ENCODE measurements around the gene TTC7B.

Gene TTC7B

DNA sequence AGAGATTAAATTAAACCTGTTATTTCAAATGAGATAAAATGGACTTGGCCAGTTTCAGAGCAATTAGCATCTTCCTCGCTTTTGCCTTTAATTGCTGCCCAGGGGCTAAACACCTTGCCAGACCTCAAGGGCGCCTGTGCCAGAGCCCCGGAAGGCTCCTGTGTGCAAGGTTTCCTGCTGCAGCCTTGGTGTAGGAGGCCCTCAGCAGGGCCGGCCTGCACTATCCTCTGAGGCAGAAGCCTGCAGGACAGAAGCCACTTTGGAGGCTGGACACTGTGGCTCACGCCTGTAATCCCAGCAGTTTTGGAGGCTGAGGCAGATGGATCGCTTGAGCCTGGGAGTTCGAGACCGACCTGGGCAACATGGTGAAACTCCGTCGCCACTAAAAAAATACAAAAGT, 269.0 kb downstream of the TTC7B start:
- no peak for FAIRE-seq
- no peak for DNase-seq (ENCODE audit: insufficient read length)
- TF ChIP-seq TAF1 (IDR thresholded peaks at IDR 0.05; ENCODE audit: borderline replicate concordance, low read depth, low read length) (no peak), POLR2AphosphoS5 (IDR thresholded peaks at IDR 0.05; ENCODE audit: low read depth, low read length) (no peak), POLR2A (IDR thresholded peaks at IDR 0.05; ENCODE audit: low read depth, low read length) (no peak)

DNA sequence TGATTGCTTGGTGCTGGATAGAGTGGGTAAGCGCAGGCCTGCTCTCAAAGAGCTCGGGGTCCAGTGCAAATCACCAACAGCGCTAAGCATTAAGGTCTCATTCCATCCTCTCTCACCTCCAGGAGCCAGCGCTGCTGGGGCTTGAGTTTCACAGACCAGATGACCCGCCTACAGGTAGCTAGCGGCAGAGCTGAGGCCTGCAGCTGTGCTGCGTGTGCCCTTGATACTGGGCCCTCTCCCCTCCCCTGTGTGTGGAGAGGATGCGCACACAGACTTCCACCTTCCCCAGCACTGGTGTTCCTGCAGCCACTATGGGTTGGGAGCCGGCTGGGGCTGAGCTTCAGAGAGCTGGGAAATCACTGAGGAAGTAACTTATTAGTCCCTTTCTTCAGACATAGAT, 269.5 kb downstream of the TTC7B start:
- DNase-seq (ENCODE audit: insufficient read length) (no peak), FAIRE-seq (no peak)
- no peak for TF ChIP-seq POLR2A (IDR thresholded peaks at IDR 0.05; ENCODE audit: low read depth, low read length)
- TF ChIP-seq POLR2AphosphoS5 (IDR thresholded peaks at IDR 0.05; ENCODE audit: low read depth, low read length): no peak
- TF ChIP-seq TAF1 (IDR thresholded peaks at IDR 0.05; ENCODE audit: borderline replicate concordance, low read depth, low read length): no peak

DNA sequence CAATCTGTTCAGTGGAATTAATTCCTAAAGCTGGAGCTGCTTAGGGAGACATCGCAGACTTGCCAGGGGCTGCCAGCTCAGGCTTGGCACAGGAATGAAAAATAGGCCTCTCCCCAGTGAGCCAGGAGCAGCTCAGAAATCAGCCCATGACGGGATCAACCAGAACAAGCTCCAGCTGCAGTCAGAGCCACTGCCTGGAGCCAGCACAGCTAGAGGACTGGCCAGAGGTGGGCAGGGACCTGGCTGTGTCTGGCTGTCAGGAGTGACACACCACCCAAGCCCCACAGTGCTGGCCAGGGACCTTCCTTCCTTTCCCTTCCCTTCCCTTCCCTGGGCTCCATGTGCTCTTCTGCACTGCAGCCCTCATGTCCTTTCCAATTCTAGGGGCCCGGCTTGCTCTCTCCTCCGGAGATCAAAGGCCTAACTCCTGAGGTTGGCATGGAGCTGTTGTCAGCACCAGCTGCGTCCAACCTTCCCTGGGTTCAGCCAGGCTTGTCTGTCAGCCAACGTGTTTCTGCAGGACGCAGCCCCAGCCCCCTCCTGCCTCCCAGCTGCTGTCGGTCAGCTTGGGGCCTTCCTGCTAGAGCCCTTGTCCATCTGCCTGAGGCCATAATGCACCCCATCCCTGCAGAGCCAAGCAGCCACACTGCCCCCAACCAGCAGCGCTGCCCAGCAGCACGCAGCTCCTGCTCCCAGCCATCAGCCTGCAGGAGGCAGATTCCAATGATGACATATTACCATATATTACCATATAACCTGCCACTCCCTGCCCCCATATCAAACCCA, 270.1 kb downstream of the TTC7B start:
- DNase-seq (ENCODE audit: insufficient read length): no peak

DNA sequence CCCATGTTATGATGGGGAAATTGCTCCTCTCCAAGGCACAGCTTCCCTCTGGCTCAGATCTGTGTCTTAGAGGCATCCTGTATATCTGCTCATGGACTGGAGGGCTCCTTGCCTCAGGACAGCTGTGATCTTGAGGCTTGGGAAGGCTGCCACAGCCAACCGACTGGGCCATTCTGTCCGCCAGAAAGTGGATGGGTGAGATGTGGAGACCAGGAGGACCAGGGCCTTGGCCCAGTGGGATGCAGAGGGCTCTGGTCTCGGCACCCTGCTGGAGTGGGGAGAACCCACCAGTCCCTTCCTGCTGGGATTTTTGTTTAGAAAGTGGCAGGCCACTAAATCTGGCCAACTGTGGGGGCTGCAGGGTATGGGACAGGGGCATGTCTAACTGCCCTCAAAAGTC, 270.8 kb downstream of the TTC7B start:
- FAIRE-seq (no peak), DNase-seq (ENCODE audit: insufficient read length) (no peak)
- no peak for TF ChIP-seq POLR2A (IDR thresholded peaks at IDR 0.05; ENCODE audit: low read depth, low read length)
- TF ChIP-seq POLR2AphosphoS5 (IDR thresholded peaks at IDR 0.05; ENCODE audit: low read depth, low read length): no peak
- no peak for TF ChIP-seq TAF1 (IDR thresholded peaks at IDR 0.05; ENCODE audit: borderline replicate concordance, low read depth, low read length)

More for the DNA sequence above, 270.1 kb downstream of the TTC7B start:
- TF ChIP-seq POLR2AphosphoS5 (IDR thresholded peaks at IDR 0.05; ENCODE audit: low read depth, low read length) (no peak), POLR2A (IDR thresholded peaks at IDR 0.05; ENCODE audit: low read depth, low read length) (no peak), TAF1 (IDR thresholded peaks at IDR 0.05; ENCODE audit: borderline replicate concordance, low read depth, low read length) (no peak)
- no peak for FAIRE-seq

DNA sequence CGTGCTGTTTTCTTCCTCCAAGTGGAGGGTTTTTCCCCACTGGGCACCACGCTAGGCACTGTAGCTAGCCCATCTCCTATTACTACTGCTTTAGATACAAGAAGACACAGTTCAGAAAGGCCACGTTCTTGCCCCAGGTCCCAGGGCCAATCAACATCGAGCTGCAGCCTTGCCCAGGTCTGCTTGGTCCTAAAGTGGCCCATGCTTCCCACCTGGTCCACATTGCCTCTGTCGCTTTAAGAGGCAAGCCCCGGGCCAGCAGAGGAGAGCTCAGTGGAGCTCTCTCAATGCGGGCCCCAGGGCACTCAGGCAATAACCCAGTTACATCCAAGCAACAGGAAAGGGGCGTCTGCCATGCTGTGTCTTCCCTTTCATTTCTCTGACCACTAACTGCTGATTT, 271.3 kb downstream of the TTC7B start:
- TF ChIP-seq POLR2AphosphoS5 (IDR thresholded peaks at IDR 0.05; ENCODE audit: low read depth, low read length) (no peak), TAF1 (IDR thresholded peaks at IDR 0.05; ENCODE audit: borderline replicate concordance, low read depth, low read length) (no peak), POLR2A (IDR thresholded peaks at IDR 0.05; ENCODE audit: low read depth, low read length) (no peak)
- no peak for FAIRE-seq
- DNase-seq (ENCODE audit: insufficient read length): no peak

DNA sequence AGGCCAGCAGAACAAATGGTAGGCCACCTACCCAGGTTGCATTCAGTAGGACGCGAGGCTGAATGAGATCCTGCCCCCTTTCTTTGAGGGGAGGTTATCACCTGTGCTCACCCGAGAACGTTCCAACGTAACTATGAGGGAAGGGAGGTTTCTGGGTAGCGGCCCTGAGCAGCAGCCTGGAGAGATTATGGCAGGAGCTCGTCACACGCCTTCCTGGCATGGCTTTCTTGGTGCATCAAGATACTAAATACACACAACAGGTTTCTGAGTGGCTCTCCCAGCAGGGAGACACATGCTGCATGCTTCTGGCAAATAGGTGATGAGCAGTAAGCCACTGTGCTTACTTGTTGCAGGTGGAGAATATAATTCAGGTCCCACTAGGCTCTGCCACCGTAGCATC, 271.7 kb downstream of the TTC7B start:
- TF ChIP-seq POLR2AphosphoS5 (IDR thresholded peaks at IDR 0.05; ENCODE audit: low read depth, low read length) (no peak), POLR2A (IDR thresholded peaks at IDR 0.05; ENCODE audit: low read depth, low read length) (no peak), TAF1 (IDR thresholded peaks at IDR 0.05; ENCODE audit: borderline replicate concordance, low read depth, low read length) (no peak)
- FAIRE-seq (no peak), DNase-seq (ENCODE audit: insufficient read length) (no peak)

DNA sequence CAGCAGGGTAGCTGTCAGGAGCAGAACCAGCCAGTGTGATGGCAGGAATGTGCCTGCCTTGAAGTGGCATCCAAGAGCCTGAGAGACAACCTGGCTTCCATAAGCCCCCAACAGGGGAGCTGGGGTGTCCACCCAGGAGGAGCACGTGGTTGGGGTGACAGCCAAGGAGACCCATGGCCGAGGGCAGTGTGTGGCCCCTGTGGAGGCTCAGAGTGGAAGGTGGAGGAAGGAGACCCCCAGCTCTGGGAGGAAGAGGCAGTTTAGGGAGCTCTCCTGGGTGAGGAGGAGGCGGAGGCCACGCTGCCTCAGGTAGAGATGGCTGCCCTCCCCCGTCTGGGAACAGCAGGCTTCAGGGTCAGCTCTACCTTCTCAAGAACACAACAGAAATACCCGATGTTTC, 272.4 kb downstream of the TTC7B start:
- TF ChIP-seq POLR2AphosphoS5 (IDR thresholded peaks at IDR 0.05; ENCODE audit: low read depth, low read length) (no peak), POLR2A (IDR thresholded peaks at IDR 0.05; ENCODE audit: low read depth, low read length) (no peak), TAF1 (IDR thresholded peaks at IDR 0.05; ENCODE audit: borderline replicate concordance, low read depth, low read length) (no peak)
- no peak for FAIRE-seq
- no peak for DNase-seq (ENCODE audit: insufficient read length)

DNA sequence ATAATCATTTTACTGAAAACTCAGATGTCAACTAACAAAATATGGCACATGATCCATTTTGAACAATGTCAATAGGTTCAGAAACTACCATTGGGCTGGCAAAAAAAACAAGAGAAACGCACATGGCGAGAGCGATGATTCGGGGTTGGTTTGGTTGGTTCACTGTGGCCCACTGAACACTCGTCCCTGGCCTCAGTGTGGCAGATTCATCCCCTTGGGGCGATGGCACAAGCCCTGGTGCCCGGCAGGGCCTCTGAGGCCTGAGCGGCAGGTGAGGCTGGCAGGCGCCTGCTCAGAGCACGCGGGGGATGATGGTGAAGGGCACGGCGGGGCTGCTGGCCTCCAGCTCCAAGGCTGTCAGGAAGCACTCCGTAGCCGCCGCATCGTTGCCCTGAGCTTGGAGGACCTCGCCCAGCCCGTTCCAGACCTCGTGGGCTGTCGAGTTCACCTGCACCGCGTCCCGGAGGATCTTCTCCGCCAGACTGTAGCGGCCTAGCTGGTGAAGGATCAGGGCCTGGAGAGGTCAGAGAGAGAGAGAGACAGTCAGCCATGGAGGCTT, 275.1 kb downstream of the TTC7B start:
- FAIRE-seq: no peak
- no peak for DNase-seq (ENCODE audit: insufficient read length)
- TF ChIP-seq POLR2A (IDR thresholded peaks at IDR 0.05; ENCODE audit: low read depth, low read length): no peak
- TF ChIP-seq POLR2AphosphoS5 (IDR thresholded peaks at IDR 0.05; ENCODE audit: low read depth, low read length): no peak
- no peak for TF ChIP-seq TAF1 (IDR thresholded peaks at IDR 0.05; ENCODE audit: borderline replicate concordance, low read depth, low read length)

DNA sequence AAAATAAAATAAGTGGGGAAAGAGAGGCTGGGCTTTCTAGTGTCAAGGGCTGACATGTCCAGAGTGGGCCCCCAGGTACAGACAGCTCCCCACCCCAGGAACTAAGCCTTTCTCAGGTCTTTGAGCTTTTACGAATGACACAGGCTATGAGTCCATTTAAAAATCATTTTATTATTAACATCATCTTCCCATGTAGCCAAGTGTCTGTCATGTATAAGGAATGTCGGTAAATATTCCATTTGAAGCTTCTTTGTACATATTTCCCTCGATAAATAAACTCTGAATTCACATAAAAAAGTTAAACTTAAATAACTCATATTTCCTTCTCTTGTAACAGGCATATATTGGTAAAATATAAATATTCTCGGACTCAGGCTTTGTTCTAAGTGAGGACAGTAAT, 275.8 kb downstream of the TTC7B start:
- DNase-seq (ENCODE audit: insufficient read length) (no peak), FAIRE-seq (no peak)
- no peak for TF ChIP-seq POLR2AphosphoS5 (IDR thresholded peaks at IDR 0.05; ENCODE audit: low read depth, low read length)
- no peak for TF ChIP-seq POLR2A (IDR thresholded peaks at IDR 0.05; ENCODE audit: low read depth, low read length)
- no peak for TF ChIP-seq TAF1 (IDR thresholded peaks at IDR 0.05; ENCODE audit: borderline replicate concordance, low read depth, low read length)

DNA sequence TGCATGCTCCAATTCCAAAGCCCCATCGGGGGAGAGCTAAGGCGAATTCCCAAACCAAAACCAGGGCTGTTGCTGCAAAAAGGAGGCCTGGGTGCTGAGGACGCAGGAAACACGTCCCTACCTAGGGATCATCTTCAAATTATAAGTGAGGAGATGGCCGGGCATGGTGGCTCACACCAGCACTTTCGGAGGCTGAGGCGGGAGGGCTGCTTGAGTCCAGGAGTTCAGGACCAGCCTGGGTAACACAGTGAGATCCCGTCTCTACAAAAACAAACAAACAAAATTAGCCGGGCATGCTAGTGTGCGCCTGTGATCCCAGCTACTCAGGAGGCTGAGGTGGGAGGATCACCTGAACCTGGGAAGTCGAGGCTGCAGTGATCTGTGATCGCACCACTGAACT, 276.2 kb downstream of the TTC7B start:
- TF ChIP-seq TAF1 (IDR thresholded peaks at IDR 0.05; ENCODE audit: borderline replicate concordance, low read depth, low read length): no peak
- no peak for TF ChIP-seq POLR2A (IDR thresholded peaks at IDR 0.05; ENCODE audit: low read depth, low read length)
- no peak for TF ChIP-seq POLR2AphosphoS5 (IDR thresholded peaks at IDR 0.05; ENCODE audit: low read depth, low read length)
- no peak for DNase-seq (ENCODE audit: insufficient read length)
- FAIRE-seq: no peak

DNA sequence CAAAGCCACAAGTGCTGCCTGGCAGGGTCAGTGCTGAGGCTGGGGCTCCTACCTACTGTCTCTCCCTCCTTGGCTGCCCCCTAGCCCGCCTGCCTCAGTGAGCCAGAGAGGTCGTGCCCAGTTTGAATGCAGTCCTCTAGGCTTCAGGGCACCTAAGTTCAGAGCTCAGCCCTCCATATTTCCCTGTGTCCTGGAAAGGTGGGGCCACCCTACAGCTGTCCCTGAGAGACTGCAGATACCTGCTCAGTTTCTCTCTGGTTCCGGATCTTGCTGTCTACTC, 276.8 kb downstream of the TTC7B start:
- no peak for DNase-seq (ENCODE audit: insufficient read length)
- no peak for FAIRE-seq
- no peak for TF ChIP-seq POLR2A (IDR thresholded peaks at IDR 0.05; ENCODE audit: low read depth, low read length)
- no peak for TF ChIP-seq POLR2AphosphoS5 (IDR thresholded peaks at IDR 0.05; ENCODE audit: low read depth, low read length)
- no peak for TF ChIP-seq TAF1 (IDR thresholded peaks at IDR 0.05; ENCODE audit: borderline replicate concordance, low read depth, low read length)

DNA sequence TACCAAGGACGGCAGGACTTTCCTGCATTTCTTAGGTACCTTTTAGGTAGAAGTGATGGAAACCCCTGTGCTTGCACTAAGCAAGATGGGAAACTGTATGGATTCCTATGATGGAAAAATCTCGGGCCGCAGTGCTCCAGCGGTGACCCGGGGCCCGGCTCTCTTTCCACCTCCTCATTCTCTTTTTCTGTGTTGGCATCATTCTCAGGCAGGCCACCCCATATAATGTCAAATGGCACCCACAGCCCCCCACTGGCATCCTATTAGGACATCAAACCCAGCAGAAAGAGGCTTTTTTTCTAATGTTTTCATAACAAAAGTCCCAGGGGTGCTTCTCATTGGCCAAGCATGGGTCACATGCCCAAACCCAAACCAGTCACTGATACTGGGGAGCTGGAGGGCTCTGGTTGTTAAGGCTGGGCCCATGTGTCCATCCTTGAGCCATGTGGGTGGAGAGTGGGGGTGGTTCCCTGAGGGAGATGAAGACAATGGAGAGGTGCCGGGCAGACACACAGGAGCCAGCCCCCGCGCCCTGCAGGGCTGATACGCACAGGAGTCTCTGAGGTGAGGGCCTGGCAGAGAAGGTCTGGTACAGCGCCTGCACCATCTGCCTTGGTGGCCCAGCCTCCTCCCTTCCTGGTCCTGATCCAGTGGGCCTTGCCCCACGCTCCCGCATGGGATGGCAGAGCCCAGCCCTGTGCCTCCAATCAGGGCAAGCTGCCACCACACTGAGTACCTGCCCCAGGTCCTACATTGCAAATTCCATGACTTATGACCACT, 277.3 kb downstream of the TTC7B start:
- DNase-seq (ENCODE audit: insufficient read length) (no peak), FAIRE-seq (no peak)
- no peak for TF ChIP-seq POLR2AphosphoS5 (IDR thresholded peaks at IDR 0.05; ENCODE audit: low read depth, low read length)
- TF ChIP-seq POLR2A (IDR thresholded peaks at IDR 0.05; ENCODE audit: low read depth, low read length): no peak
- TF ChIP-seq TAF1 (IDR thresholded peaks at IDR 0.05; ENCODE audit: borderline replicate concordance, low read depth, low read length): no peak
